HEK293T (cell line): ENCODE results near the gene ELOVL4.

Experiments used
- CTBP1 ChIP-seq: fragments of 450-650 bp; IDR thresholded peaks from 2 replicates; pipeline ENCODE4 v1.6.1; 2016; ENCODE audit warnings: borderline replicate concordance
- FOXK2 ChIP-seq: fragments of 450-650 bp; IDR thresholded peaks from 2 replicates; pipeline ENCODE4 v1.6.1; 2016; ENCODE audit warnings: mild to moderate bottlenecking

- no peak for TF ChIP-seq CTBP1
- no peak for TF ChIP-seq FOXK2
Measured at GRCh38 chr6:79869184-79869583, 78.2 kb downstream of the ELOVL4 start.
